SU-DHL-6 (cell line): ENCODE measurements around the gene RITA1.

Experiments used
- H2AFZ ChIP-seq: fragments of 200-600 bp; sonication (generic); 2 replicates; pipeline ENCODE4 v1.6.1; 2014; ENCODE audit warnings: low read depth, mild to moderate bottlenecking, moderate library complexity, mixed read lengths, antibody characterized with exemption, low read length; ENCODE audit not compliant: severe bottlenecking
- H3F3A ChIP-seq: fragments of 200-600 bp; shearing (Covaris generic); 2 replicates; pipeline ENCODE4 v1.6.0; 2016; ENCODE audit warnings: antibody characterized with exemption, mild to moderate bottlenecking; ENCODE audit not compliant: insufficient read depth
- H3K27ac ChIP-seq: fragments of 200-600 bp; sonication (generic); 2 replicates; pipeline ENCODE4 v1.5.1; 2016; ENCODE audit warnings: low read depth, mild to moderate bottlenecking, low read length, moderate library complexity, mixed read lengths
- H3K27me3 ChIP-seq: fragments of 200-600 bp; sonication (generic), shearing (Covaris generic); 2 replicates; pipeline ENCODE4 v1.6.0; 2014; ENCODE audit warnings: mild to moderate bottlenecking, low read length
- H3K36me3 ChIP-seq: fragments of 200-600 bp; sonication (generic); 2 replicates; pipeline ENCODE4 v1.6.1; 2014; ENCODE audit warnings: mild to moderate bottlenecking, low read length, mixed read lengths
- H3K4me2 ChIP-seq: fragments of 300-600, 200-600 bp; shearing (Covaris generic), sonication (generic); 2 replicates; pipeline ENCODE4 v1.6.0; 2014; ENCODE audit warnings: low read length, low read depth, mild to moderate bottlenecking; ENCODE audit not compliant: poor library complexity, severe bottlenecking
- H3K4me3 ChIP-seq: fragments of 200-600 bp; sonication (generic); 2 replicates; pipeline ENCODE4 v1.5.1; 2014; ENCODE audit warnings: antibody characterized with exemption, low read length, mild to moderate bottlenecking, mixed read lengths; ENCODE audit not compliant: insufficient read depth, poor library complexity, severe bottlenecking
- H3K79me2 ChIP-seq: fragments of 200-600 bp; sonication (generic); 2 replicates; pipeline ENCODE4 v1.6.1; 2014; ENCODE audit warnings: mild to moderate bottlenecking, low read length, moderate library complexity; ENCODE audit not compliant: insufficient read depth
- H3K9ac ChIP-seq: fragments of 200-600 bp; sonication (generic); 2 replicates; pipeline ENCODE4 v1.7.0; 2014; ENCODE audit warnings: mild to moderate bottlenecking, low read length
- H3K9me2 ChIP-seq: fragments of 200-600 bp; sonication (generic); replicated peaks from 2 replicates; pipeline ENCODE4 v1.6.1; 2014; ENCODE audit warnings: low read length; ENCODE audit not compliant: insufficient read depth
- H3K9me3 ChIP-seq: fragments of 200-600 bp; sonication (generic); 2 replicates; pipeline ENCODE4 v1.6.1; 2014; ENCODE audit warnings: low read length, mixed read lengths; ENCODE audit not compliant: insufficient read depth
- H4K20me1 ChIP-seq: fragments of 200-600 bp; sonication (generic); 2 replicates; pipeline ENCODE4 v1.6.1; 2014; ENCODE audit warnings: low read depth, mild to moderate bottlenecking, antibody characterized with exemption, low read length, moderate library complexity, mixed read lengths
- CTCF ChIP-seq: fragments of 200-600 bp; sonication (generic); IDR thresholded peaks from one replicate; pipeline ENCODE4 v1.5.1; 2017; ENCODE audit warnings: antibody characterized with exemption, mild to moderate bottlenecking, low read length, moderate library complexity; ENCODE audit not compliant: insufficient read depth, poor library complexity, severe bottlenecking
- EZH2phosphoT487 ChIP-seq: fragments of 200-600 bp; sonication (generic), shearing (Covaris generic); conservative IDR thresholded peaks from 2 replicates; pipeline ENCODE4 v1.6.1; 2018; ENCODE audit warnings: mild to moderate bottlenecking, antibody characterized with exemption, low read length, moderate library complexity, mixed read lengths

RITA1 gene

DNA sequence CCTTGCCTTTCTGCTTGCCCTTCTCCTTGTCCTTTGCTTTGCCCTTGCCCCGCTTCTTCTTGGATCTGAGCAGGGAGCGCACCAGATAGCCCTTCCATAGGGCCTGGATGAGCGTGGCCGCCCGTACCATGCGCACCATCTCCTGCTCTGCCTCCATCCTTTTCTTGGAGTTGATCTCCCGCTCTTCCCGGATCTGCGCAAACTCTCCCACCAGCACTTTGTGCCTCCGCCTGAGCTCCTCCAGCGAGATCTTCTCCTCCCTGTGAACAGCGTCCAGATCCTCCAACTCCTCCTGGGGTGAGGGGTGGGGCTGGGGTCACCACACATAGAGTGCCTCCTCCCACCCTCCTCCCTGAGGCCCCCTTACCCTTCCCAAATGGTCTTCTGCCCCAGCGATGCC, 10.1 kb downstream of the RITA1 start:
- Histone ChIP-seq H3K79me2 (peaks cover 4% of the 10 kb centered on the region; the same call in 1 of the 2 replicates), H2AFZ (no peak overlapping the region), H3K36me3 (no peaks in the 10 kb centered on the region), H3K27ac (no peak overlapping the region), H3K9me2 (no peaks in the 10 kb centered on the region), H3K9me3 (no peaks in the 10 kb centered on the region), H3K4me3 (no peak overlapping the region), H4K20me1 (no peaks in the 10 kb centered on the region), H3K27me3 (no peaks in the 10 kb centered on the region), H3K9ac (no peak overlapping the region), H3F3A (peaks cover 8% of the 10 kb centered on the region; the same call in 1 of the 2 replicates), H3K4me2 (no peak overlapping the region)
- no peak for TF ChIP-seq CTCF
- no peak for TF ChIP-seq EZH2phosphoT487

- Histone ChIP-seq H4K20me1 (no peaks in the 10 kb centered on the region), H3K27me3 (no peaks in the 10 kb centered on the region), H3F3A (peaks cover 8% of the 10 kb centered on the region; the same call in 1 of the 2 replicates), H3K9me3 (no peaks in the 10 kb centered on the region), H3K36me3 (no peaks in the 10 kb centered on the region), H3K79me2 (no peaks in the 10 kb centered on the region), H2AFZ (no peak overlapping the region), H3K4me2 (no peak overlapping the region), H3K4me3 (no peak overlapping the region), H3K9ac (no peak overlapping the region), H3K27ac (no peak overlapping the region), H3K9me2 (no peaks in the 10 kb centered on the region)
- TF ChIP-seq EZH2phosphoT487 (no peak), CTCF (no peak)
Observed at GRCh38 chr12:113196582-113196981, 11.1 kb downstream of the RITA1 start.

GRCh38 chr12:113196990-113197389, 11.5 kb downstream of the RITA1 start:
- Histone ChIP-seq H3K9ac (no peak overlapping the region; the same call in 1 of the 2 replicates), H3K27me3 (no peaks in the 10 kb centered on the region), H2AFZ (no peak overlapping the region), H3K9me2 (no peaks in the 10 kb centered on the region), H3K4me3 (no peak overlapping the region), H3K9me3 (no peaks in the 10 kb centered on the region), H4K20me1 (no peaks in the 10 kb centered on the region), H3K4me2 (no peak overlapping the region), H3K36me3 (no peaks in the 10 kb centered on the region), H3K79me2 (no peaks in the 10 kb centered on the region), H3F3A (peaks cover 8% of the 10 kb centered on the region; the same call in 1 of the 2 replicates), H3K27ac (peak overlapping the region; percentile 22; the same call in 1 of the 2 replicates)
- peak; percentile 58 for TF ChIP-seq CTCF
- TF ChIP-seq EZH2phosphoT487 = no peak
